AG08396 (cell line): Measurements from ENCODE around the gene PIK3CD.

Experiments
- DNase-seq: peaks from one replicate; pipeline ENCODE4 v3.0.0; 2012; ENCODE audit warnings: low spot score, mixed read lengths

The PIK3CD gene

DNA sequence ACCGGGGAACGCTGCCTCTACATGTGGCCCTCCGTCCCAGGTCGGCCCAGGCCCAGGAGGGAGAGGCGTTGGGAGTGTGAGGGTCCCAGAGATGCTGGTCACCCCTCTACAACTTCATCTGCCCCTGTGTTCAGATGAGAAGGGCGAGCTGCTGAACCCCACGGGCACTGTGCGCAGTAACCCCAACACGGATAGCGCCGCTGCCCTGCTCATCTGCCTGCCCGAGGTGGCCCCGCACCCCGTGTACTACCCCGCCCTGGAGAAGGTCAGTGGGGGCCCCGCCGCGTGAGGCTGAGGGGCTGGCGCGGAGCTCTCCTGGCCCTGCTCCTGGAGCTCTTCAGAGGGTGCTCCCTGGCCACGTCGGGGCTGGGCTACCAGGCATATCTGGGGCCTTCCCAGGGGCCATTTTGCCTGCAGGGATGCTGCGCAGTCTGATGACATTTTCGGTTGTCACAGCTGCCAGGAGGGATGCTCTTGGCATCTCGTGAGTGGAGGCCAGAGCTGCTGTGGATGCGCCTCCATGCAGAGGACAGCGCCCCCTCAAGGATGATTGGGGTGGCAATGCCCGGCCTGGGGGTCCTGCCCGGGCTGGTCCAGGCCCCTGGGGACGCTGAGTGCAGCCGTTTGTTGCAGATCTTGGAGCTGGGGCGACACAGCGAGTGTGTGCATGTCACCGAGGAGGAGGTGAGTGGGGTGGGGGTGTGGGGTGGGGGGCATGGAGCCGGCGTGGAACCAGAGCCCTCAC, 68.6 kb downstream of the PIK3CD start:
- no peak for DNase-seq

DNA sequence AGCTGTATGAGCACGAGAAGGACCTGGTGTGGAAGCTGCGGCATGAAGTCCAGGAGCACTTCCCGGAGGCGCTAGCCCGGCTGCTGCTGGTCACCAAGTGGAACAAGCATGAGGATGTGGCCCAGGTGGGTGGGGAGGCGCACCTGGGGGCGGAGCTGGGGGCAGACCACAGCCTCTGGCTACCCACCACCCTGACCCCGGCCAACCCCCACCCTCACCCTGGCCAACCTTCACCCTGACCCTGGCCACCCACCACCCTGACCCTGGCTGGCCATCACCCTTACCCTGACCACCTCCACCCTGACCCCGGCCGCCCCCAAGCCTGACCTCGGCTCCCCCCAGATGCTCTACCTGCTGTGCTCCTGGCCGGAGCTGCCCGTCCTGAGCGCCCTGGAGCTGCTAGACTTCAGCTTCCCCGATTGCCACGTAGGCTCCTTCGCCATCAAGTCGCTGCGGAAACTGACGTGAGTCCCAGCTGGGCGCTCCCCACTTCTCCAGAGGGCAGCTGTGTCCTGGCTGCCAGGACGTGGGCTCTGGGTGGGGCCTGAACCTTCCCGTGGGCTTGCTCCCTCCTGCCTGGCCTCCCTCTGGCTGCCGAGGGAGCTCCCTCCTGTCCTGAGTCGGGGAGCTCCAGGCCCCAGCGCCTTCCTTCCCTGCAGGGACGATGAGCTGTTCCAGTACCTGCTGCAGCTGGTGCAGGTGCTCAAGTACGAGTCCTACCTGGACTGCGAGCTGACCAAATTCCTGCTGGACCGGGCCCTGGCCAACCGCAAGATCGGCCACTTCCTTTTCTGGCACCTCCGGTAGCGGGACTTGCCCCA, 69.5 kb downstream of the PIK3CD start:
- DNase-seq, result no peak

DNA sequence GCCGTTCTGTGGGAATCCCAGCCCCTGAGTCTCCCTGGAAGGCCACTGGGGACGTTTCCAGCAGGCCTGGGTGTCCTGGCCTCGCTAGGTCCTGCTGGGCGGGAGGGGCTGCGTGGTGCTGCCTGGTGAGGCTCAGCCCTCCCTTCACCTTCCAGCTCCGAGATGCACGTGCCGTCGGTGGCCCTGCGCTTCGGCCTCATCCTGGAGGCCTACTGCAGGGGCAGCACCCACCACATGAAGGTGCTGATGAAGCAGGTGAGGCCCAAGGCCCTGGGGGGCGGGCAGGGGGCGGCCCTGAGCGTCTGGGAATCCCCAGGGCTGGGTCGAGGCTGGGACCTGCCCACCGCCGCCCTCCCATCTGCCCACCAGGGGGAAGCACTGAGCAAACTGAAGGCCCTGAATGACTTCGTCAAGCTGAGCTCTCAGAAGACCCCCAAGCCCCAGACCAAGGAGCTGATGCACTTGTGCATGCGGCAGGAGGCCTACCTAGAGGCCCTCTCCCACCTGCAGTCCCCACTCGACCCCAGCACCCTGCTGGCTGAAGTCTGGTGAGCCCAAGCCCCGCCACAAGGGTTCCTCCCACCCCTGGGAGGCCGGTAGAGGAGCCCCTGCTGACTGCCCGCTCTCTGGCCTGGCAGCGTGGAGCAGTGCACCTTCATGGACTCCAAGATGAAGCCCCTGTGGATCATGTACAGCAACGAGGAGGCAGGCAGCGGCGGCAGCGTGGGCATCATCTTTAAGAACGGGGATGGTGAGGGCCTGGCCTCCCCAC, 70.3 kb downstream of the PIK3CD start:
- DNase-seq, result peak; percentile 55

- no peak for DNase-seq
Measured at GRCh38 chr1:9722378-9722749, 70.8 kb downstream of the PIK3CD start.

GRCh38 chr1:9723068-9723805, 71.7 kb downstream of the PIK3CD start:
- no peak for DNase-seq

DNA sequence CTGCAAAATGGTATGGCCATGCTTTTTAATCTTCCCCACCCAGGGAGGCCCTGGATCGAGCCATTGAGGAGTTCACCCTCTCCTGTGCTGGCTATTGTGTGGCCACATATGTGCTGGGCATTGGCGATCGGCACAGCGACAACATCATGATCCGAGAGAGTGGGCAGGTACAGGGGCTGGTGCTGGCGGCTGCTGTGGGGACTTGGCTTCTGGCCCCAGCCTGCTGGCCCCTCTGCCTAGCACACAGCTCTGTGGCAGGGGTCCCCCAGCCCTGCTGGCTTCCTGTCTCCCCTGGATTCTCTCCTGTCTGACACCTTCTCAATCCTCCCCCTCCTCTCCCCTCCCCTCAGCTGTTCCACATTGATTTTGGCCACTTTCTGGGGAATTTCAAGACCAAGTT, 72.4 kb downstream of the PIK3CD start:
- DNase-seq, result no peak

GRCh38 chr1:9724706-9725476, 73.4 kb downstream of the PIK3CD start:
- peak; percentile 87 for DNase-seq

GRCh38 chr1:9726406-9726805, 74.9 kb downstream of the PIK3CD start:
- DNase-seq, result no peak

DNA sequence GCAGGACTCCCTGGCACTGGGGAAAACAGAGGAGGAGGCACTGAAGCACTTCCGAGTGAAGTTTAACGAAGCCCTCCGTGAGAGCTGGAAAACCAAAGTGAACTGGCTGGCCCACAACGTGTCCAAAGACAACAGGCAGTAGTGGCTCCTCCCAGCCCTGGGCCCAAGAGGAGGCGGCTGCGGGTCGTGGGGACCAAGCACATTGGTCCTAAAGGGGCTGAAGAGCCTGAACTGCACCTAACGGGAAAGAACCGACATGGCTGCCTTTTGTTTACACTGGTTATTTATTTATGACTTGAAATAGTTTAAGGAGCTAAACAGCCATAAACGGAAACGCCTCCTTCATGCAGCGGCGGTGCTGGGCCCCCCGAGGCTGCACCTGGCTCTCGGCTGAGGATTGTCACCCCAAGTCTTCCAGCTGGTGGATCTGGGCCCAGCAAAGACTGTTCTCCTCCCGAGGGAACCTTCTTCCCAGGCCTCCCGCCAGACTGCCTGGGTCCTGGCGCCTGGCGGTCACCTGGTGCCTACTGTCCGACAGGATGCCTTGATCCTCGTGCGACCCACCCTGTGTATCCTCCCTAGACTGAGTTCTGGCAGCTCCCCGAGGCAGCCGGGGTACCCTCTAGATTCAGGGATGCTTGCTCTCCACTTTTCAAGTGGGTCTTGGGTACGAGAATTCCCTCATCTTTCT, 75.5 kb downstream of the PIK3CD start:
- DNase-seq, result no peak

- no peak for DNase-seq
Measured at GRCh38 chr1:9728451-9729295, 77.1 kb downstream of the PIK3CD start.

GRCh38 chr1:9729523-9729922, 78.0 kb downstream of the PIK3CD start:
- DNase-seq, result no peak

DNA sequence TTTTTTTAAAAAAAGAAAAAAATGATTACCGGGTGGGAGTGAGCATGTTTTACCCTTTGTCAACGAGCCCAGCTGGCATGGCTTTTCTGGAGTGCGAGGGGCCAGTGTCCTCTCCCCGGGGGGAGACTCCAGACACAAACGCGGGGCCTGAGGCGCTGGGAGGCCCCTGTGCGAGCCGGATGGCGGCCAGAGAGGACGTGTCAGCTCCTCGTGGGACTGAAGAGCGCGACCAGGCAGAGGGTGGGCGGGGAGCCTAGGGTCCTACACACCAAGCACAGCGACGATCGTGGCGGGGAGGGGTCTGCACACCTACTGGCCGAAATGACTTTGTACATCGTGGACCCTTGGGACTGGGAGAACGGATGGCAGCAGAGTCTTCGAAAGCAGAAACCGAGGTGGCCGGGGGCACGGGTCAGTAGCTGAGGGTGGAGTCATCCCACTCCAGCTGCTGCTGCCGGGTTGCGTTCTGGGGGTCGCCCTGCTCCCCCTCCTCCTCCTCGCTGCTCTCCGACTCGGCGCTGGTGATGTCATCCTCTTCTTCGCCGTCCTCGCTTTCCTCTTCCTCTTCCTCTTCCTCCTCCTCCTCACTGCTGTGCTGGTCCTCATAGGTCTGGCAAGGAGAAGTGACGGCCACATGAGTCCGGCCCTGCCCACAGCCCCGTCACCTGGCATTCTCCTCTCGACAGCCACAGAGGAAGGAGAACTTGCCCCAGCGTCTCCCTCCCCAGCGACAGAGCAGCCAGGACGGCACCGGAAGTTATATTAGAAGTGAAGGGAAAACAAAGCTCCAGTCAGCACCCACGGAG, 78.8 kb downstream of the PIK3CD start:
- DNase-seq, result no peak

DNA sequence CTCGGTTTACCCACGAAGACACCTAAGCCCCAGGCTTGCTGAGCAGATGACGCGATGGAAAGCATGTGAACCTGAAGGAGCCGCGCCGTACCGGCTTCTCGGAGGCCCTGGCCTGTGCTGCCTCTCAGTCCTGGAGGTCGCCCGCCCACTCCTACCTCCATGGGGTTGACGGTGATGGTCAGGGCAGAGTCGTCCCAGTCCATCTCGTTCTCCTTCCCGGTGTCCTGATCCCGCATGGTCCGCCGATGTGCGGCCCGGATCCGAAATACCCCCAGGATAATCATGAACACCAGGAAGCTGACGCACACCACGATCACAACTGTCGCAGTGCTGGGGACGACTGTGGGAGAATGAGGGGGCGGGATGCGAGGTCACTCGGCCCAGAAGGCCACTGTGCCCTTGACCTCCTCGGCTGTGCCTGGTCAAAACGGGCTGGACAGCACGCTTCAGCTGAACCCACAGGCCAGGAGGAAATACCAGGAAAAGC, 79.6 kb downstream of the PIK3CD start:
- no peak for DNase-seq

GRCh38 chr1:9731561-9731960, 80.0 kb downstream of the PIK3CD start:
- no peak for DNase-seq

DNA sequence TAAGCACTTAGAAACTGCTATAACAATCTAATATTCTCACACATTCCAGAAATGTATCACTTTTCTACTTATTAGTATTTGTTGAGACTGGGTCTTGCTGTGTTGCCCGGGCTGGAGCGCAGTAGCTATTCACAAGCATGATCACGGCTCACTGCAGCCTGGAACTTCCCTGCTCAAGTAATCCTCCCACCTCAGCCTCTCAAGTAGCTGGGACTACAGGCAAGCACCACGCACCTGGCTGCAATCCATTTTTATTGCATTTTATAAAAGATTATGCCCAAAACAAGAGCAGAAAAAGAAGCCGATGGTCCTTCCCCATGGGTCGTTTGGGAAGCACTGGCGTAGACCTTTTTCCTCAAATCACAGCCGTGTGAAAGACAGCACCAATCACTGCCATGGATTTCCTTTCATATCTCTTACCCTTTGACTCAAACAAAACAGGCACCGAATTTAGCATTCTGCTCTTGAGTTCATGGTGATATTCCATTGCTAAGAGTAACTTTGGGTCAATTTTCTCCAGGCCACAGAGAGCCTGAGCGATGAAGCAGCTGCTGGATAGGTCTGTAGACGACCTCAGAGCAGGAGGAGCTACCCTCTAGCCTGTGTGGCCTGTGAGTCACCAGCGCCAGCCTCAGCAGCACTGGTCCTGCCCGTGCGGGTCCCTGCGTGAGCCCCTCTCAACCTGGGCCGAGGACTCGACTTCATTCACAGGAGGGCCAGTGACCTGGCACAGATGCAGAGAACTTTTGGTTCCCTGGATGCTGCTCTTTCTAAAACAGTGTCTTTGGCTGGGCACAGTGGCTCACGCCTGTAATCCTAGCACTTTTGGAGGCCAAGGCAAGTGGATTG, 80.8 kb downstream of the PIK3CD start:
- no peak for DNase-seq

DNA sequence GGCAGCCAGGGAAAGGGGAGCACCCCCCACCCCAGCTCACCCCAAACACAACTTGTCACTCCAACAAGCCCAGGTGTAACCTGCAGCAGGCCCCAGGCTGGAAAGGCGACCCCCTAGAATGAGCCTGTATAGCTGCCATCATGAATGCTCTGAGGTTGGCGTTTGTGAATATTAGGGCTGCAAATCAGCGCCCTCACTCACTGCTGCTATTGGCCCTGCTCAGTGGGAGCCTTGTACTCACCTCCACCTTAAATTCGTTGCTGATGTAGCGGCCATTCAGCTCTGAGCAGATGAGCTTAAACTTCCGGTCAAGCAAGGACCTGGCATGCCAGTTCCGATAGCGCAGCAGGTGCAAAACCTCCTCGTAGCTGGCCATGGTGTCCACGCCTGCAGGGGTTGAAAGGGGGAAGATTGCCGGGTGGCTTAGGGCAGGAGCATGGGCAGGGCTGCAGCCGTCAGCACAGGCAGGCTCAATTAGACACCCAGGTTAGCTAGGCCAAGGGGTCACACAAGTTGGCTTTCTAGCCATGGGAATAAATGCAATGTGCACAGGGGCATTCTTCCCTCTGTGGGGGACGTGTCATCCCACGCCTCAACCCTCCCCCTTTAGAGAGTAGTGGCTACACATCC, 81.7 kb downstream of the PIK3CD start:
- no peak for DNase-seq

DNA sequence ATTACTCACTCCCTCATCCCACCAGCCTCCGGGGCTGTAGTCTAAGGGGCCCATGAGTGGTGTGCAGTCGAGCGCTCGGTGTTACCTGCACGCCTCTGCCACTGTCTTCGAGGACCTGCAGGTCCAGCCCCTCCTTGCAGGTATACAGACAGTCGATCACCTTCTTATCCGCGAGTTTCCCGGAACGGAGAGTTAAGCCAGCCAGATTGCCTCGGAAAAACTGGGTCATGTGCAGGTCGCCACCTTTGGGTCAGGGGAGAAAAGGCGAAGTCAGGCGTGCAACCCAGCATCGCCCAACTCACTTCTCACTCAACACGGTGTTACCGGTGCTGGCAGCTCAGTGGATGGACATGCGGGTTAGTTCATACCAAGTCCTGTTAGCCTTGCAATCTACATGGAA, 84.3 kb downstream of the PIK3CD start:
- no peak for DNase-seq
